HepG2 (cell line): ENCODE data around the gene NTM. TPM values are rescaled to one million over a fixed set of nuclear protein-coding genes. Genes with fewer than 3 reads are reported as not detected.
A peak's percentile ranks its signal among the peaks of the same experiment; 100 is the strongest.

Experiments used
- ATAC-seq: fragments of 200-7000 bp; cut with Tn5 transposase; 3 replicates; pipeline ENCODE4 v1.9.1; 2020; ENCODE audit warnings: mild to moderate bottlenecking, moderate library complexity
- BruUV-seq: library from RNA; stranded (reverse); fragments of 400-500 nt; replicated peaks from 2 replicates; lab custom pipeline; 2021; lab: Mats Ljungman, UMichigan
- CTCF ChIA-PET: fragments of 300-600 bp; formaldehyde crosslinking; extraction: SDS; loops from one replicate; lab custom pipeline; 2021; ENCODE audit warnings: low total read pairs, inconsistent platforms, low intra/inter-chr PET ratio; lab: Yijun Ruan, JAX
- POLR2A ChIA-PET: fragments of 350-600 bp; sonication (Branson Sonifier 250); formaldehyde crosslinking; loops from one replicate; lab custom pipeline; 2020; ENCODE audit warnings: antibody characterized with exemption, inconsistent platforms; lab: Yijun Ruan, JAX
- DNase-seq: peaks from one replicate; pipeline ENCODE4 v3.0.0-alpha.2; 2015; ENCODE audit warnings: low spot score
- FAIRE-seq: peaks from 3 replicates; lab custom pipeline; 2011; peaks lifted over from hg19 to GRCh38; lab: Jason Lieb, UNC
- H2AFZ ChIP-seq: one replicate; pipeline ENCODE4 v1.6.1; 2011; ENCODE audit warnings: low read length, inconsistent platforms
- H3K27ac ChIP-seq: fragments of 300-600 bp; 3 replicates; pipeline ENCODE4 v1.8.0; 2011; ENCODE audit warnings: mixed run types, mild to moderate bottlenecking, mixed read lengths, low read length, inconsistent platforms; ENCODE audit not compliant: insufficient read depth; ENCODE audit errors: extremely low read length
- H3K27me3 ChIP-seq, 2 experiments: fragments of 200-600 bp in 1 of 2; 2 replicates in 1 of 2; 3 replicates in 1 of 2; pipeline versions ENCODE4 v1.6.0 to v1.8.0; 2011; ENCODE audit warnings: low read length in 2 of 2, mild to moderate bottlenecking in 2 of 2, moderate library complexity in 2 of 2, inconsistent platforms in 1 of 2; ENCODE audit not compliant: insufficient read depth in 2 of 2, control insufficient read depth in 1 of 2
- H3K36me3 ChIP-seq, 2 experiments: fragments of 200-600 bp in 1 of 2; replicated peaks in 1 of 2; 2 replicates in 1 of 2; 3 replicates in 1 of 2; pipeline versions ENCODE4 v1.5.1 to v1.8.0; 2011; ENCODE audit warnings: low read length in 2 of 2, inconsistent platforms in 1 of 2; ENCODE audit not compliant: insufficient read depth in 2 of 2, control insufficient read depth in 1 of 2
- H3K4me1 ChIP-seq: 2 replicates; pipeline ENCODE4 v1.5.1; 2012; ENCODE audit warnings: low read length, inconsistent platforms; ENCODE audit not compliant: insufficient read depth
- H3K4me2 ChIP-seq: 2 replicates; pipeline ENCODE4 v1.6.0; 2011; ENCODE audit warnings: low read depth, low read length, inconsistent platforms
- H3K4me3 ChIP-seq, 3 experiments: fragments of 200-600 bp in 1 of 3; sonication (generic), shearing (Covaris generic) in 1 of 3; replicated peaks in 1 of 3; 2 replicates each; pipeline ENCODE4 v1.5.1; 2011 to 2016; ENCODE audit warnings: low read length in 3 of 3, inconsistent platforms in 2 of 3, low read depth in 2 of 3, mild to moderate bottlenecking in 2 of 3, control low read depth in 1 of 3, mixed read lengths in 1 of 3; ENCODE audit not compliant: insufficient read depth in 1 of 3
- H3K79me2 ChIP-seq: one replicate; pipeline ENCODE4 v1.6.1; 2011; ENCODE audit warnings: low read length, inconsistent platforms; ENCODE audit not compliant: insufficient read depth
- H3K9ac ChIP-seq: 2 replicates; pipeline ENCODE4 v1.6.0; 2011; ENCODE audit warnings: mild to moderate bottlenecking, low read depth, low read length, inconsistent platforms; ENCODE audit not compliant: insufficient read depth
- H3K9me3 ChIP-seq: 2 replicates; pipeline ENCODE4 v1.5.1; 2012; ENCODE audit warnings: mild to moderate bottlenecking, low read length
- H4K20me1 ChIP-seq: 2 replicates; pipeline ENCODE4 v1.6.0; 2011; ENCODE audit warnings: inconsistent platforms, mild to moderate bottlenecking, low read length, moderate library complexity; ENCODE audit not compliant: insufficient read depth
- ADNP ChIP-seq: sonication (generic); formaldehyde crosslinking; IDR thresholded peaks from 2 replicates; pipeline ENCODE4 v1.4.0; 2020; ENCODE audit warnings: missing genetic modification reagents
- CCDC6 ChIP-seq: sonication (generic); formaldehyde crosslinking; IDR thresholded peaks from 2 replicates; pipeline ENCODE4 v1.8.1; 2022; ENCODE audit warnings: mild to moderate bottlenecking, missing genetic modification reagents, moderate library complexity
- FOSL2 ChIP-seq: sonication (generic); formaldehyde crosslinking; IDR thresholded peaks from 2 replicates; pipeline ENCODE4 v1.4.0; 2020; ENCODE audit warnings: missing genetic modification reagents
- MAFK ChIP-seq, 2 experiments: IDR thresholded peaks in 1 of 2; conservative IDR thresholded peaks in 1 of 2; 2 replicates each; pipeline ENCODE4 v1.6.1; 2011; ENCODE audit warnings: improper control_type of control experiment in 2 of 2, low read length in 2 of 2
- TBX3 ChIP-seq: fragments of 450-650 bp; IDR thresholded peaks from 2 replicates; pipeline ENCODE4 v1.6.1; 2017; ENCODE audit warnings: antibody characterized with exemption, mild to moderate bottlenecking, inconsistent platforms, borderline replicate concordance
- ZNF619 ChIP-seq: sonication (generic); formaldehyde crosslinking; IDR thresholded peaks from 2 replicates; pipeline ENCODE4 v1.4.0; 2020; ENCODE audit warnings: mild to moderate bottlenecking, missing genetic modification reagents
- WGBS: methylation state at CpG from one replicate; pipeline ENCODE4 v1.1.6; 2017; ENCODE audit warnings: low lambda C conversion rate; 5-methylcytosine and 5-hydroxymethylcytosine counted together
- in situ Hi-C: cut with HindIII; loops from 2 replicates; pipeline ENCODE4 v1.10.0; 2017; ENCODE audit warnings: low pct_unique_long_range_greater_than_20kb; ENCODE audit not compliant: extremely low pct_ligation_motif_present
- intact Hi-C: fragments of 100-400 bp; cut with micrococcal nuclease; formaldehyde crosslinking; loops from one replicate; pipeline ENCODE4 v1.10.0; 2022; ENCODE audit not compliant: unreplicated experiment
- polyA plus RNA-seq, 8 experiments: library from polyadenylated mRNA; depleted of rRNA in 3 of 8; stranded (reverse) in 7 of 8; unstranded in 1 of 8; fragments of >200 nt; fragmentation: Illumina TruSeq in 4 of 8; extraction: Trizol in 4 of 8; gene quantifications; 2 replicates each; pipeline versions ENCODE4 v1.2.1 to v1.2.3, GENCODE V29; 2011 to 2016; ENCODE audit warnings: low read depth in 4 of 8, missing spikeins in 1 of 8, mixed read lengths in 1 of 8; ENCODE audit not compliant: insufficient read depth in 1 of 8
- total RNA-seq, 5 experiments: library from RNA; depleted of rRNA; stranded (reverse); fragments of >200 nt; fragmentation: Illumina TruSeq; extraction: Trizol; gene quantifications; 2 replicates each; pipeline ENCODE4 v1.2.3, GENCODE V29; 2016; ENCODE audit warnings: low read depth in 1 of 5
- TF ChIP-seq, protein P1 (sequence below), 2 experiments: sonication (generic) in 1 of 2; formaldehyde crosslinking in 1 of 2; IDR thresholded peaks; 2 replicates each; pipeline versions ENCODE4 v1.4.0 to v1.6.1; 2016 to 2020; ENCODE audit warnings: borderline replicate concordance in 1 of 2, low read depth in 1 of 2, mild to moderate bottlenecking in 1 of 2, missing genetic modification reagents in 1 of 2
- TF ChIP-seq, protein P2 (sequence below): sonication (generic); formaldehyde crosslinking; conservative IDR thresholded peaks from 2 replicates; pipeline ENCODE4 v1.8.1; 2023; ENCODE audit warnings: missing genetic modification reagents
- TF ChIP-seq, protein P3 (sequence below): sonication (generic); formaldehyde crosslinking; IDR thresholded peaks from 2 replicates; pipeline ENCODE4 v1.8.0; 2022; ENCODE audit warnings: missing genetic modification reagents, low read depth, mild to moderate bottlenecking, borderline replicate concordance
- TF ChIP-seq, protein P4 (sequence below): IDR thresholded peaks from 2 replicates; pipeline ENCODE4 v1.6.1; 2018; ENCODE audit warnings: missing genetic modification reagents
- TF ChIP-seq, protein P5 (sequence below): sonication (generic); formaldehyde crosslinking; IDR thresholded peaks from 2 replicates; pipeline ENCODE4 v1.4.0; 2020; ENCODE audit warnings: mild to moderate bottlenecking, missing genetic modification reagents
- TF ChIP-seq, protein P6 (sequence below): sonication (generic); IDR thresholded peaks from 2 replicates; pipeline ENCODE4 v1.6.1; 2016; ENCODE audit warnings: low read depth, borderline replicate concordance

The NTM gene
- total and polyA plus RNA-seq, 2 of the 13 experiments (the other 11 are each of a cell fraction or from before 2014, with no cell fraction given) = not detected

DNA sequence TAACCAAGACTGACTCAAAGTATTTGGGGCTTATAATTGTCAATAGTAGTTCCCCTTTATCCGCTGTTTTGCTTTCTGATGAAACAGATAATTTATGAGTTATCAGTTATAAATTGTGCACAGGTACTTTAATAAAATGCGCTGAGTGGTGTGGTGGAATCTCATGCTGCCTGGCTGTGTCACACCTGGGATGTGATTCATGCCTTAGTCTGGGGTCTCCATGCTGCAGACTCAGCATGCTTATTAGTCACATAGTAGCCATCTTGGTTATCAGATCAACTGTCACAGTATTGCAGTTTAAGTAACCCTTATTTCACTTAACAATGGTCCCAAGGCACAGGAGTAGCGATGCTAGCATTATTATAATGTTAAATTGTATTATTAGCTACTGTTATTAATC lies 995.2 kb downstream of the NTM start (continued):
- TF ChIP-seq ADNP (CRISPR knock-in tag) = no peak
- TF ChIP-seq FOSL2 (CRISPR knock-in tag) = no peak
- TF ChIP-seq, protein P1, sequence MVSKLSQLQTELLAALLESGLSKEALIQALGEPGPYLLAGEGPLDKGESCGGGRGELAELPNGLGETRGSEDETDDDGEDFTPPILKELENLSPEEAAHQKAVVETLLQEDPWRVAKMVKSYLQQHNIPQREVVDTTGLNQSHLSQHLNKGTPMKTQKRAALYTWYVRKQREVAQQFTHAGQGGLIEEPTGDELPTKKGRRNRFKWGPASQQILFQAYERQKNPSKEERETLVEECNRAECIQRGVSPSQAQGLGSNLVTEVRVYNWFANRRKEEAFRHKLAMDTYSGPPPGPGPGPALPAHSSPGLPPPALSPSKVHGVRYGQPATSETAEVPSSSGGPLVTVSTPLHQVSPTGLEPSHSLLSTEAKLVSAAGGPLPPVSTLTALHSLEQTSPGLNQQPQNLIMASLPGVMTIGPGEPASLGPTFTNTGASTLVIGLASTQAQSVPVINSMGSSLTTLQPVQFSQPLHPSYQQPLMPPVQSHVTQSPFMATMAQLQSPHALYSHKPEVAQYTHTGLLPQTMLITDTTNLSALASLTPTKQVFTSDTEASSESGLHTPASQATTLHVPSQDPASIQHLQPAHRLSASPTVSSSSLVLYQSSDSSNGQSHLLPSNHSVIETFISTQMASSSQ (IDR thresholded peaks at IDR 0.05; ENCODE audit: low read depth) = no peak
- TF ChIP-seq, protein P1 (CRISPR knock-in tag; IDR thresholded peaks at IDR 0.05; ENCODE audit: borderline replicate concordance) = no peak
- TF ChIP-seq, protein P2, sequence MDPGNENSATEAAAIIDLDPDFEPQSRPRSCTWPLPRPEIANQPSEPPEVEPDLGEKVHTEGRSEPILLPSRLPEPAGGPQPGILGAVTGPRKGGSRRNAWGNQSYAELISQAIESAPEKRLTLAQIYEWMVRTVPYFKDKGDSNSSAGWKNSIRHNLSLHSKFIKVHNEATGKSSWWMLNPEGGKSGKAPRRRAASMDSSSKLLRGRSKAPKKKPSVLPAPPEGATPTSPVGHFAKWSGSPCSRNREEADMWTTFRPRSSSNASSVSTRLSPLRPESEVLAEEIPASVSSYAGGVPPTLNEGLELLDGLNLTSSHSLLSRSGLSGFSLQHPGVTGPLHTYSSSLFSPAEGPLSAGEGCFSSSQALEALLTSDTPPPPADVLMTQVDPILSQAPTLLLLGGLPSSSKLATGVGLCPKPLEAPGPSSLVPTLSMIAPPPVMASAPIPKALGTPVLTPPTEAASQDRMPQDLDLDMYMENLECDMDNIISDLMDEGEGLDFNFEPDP (CRISPR knock-in tag) = no peak
- TF ChIP-seq, protein P3, sequence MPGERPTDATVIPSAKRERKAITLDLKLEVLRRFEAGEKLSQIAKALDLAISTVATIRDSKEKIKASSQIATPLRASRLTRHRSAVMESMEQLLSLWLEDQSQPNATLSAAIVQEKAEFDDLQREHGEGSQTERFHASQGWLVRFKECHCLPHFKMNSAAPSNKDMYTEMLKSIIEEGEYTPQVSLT (CRISPR knock-in tag) = no peak
- TF ChIP-seq ZNF619 = no peak

DNA sequence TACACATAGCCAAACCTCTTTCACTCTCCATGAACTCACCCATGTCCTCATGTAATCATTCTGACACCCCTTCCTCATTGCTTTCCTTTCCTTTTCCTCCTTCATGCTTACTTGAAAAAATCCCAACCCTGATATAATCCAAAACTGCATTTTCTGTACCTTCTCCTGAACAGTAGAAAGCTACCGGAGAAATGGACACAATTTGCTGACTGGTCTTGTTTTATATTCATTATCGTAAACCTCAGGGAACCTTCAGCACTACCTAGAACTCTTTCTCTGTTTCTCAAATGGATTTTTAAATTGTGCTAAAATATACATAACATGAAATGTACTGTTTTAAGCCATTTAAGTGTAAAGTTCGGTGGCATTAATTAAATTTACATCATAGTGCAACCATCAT lies 996.9 kb downstream of the NTM start:
- H3K4me2 ChIP-seq = no peak overlapping the region
- H3K9me3 ChIP-seq = peaks cover 31% of the 10 kb centered on the region
- H4K20me1 ChIP-seq = no peaks in the 10 kb centered on the region
- intact Hi-C loops = no loop called here
- H3K4me1 ChIP-seq = no peaks in the 10 kb centered on the region
- no peak overlapping the region for H3K9ac ChIP-seq
- DNase-seq (no peak), ATAC-seq (no peak), FAIRE-seq (no peak)
- H3K4me3 ChIP-seq = no peak overlapping the region
- H3K79me2 ChIP-seq = no peaks in the 10 kb centered on the region
- in situ Hi-C loops = no loop called here
- H2AFZ ChIP-seq = no peak overlapping the region
- ChIA-PET CTCF (no interaction called here), POLR2A (no interaction called here)
- WGBS = 0% methylated on average over 3 of the region's 3 CpGs
- H3K36me3 ChIP-seq = no peaks in the 10 kb centered on the region
- H3K27ac ChIP-seq = no peak overlapping the region
- no TSS peak for BruUV-seq
- no peaks in the 10 kb centered on the region for H3K27me3 ChIP-seq
- TF ChIP-seq, protein P4, sequence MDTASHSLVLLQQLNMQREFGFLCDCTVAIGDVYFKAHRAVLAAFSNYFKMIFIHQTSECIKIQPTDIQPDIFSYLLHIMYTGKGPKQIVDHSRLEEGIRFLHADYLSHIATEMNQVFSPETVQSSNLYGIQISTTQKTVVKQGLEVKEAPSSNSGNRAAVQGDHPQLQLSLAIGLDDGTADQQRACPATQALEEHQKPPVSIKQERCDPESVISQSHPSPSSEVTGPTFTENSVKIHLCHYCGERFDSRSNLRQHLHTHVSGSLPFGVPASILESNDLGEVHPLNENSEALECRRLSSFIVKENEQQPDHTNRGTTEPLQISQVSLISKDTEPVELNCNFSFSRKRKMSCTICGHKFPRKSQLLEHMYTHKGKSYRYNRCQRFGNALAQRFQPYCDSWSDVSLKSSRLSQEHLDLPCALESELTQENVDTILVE (CRISPR knock-in tag) = no peak
- TF ChIP-seq MAFK (conservative IDR thresholded peaks at IDR 0.05 in 1 of 2, IDR thresholded peaks at IDR 0.05 in 1 of 2; ENCODE audit: low read length in 2 of 2) = peak; percentile 24 to 65; a peak in 3 of 4 replicates
- TF ChIP-seq, protein P5, sequence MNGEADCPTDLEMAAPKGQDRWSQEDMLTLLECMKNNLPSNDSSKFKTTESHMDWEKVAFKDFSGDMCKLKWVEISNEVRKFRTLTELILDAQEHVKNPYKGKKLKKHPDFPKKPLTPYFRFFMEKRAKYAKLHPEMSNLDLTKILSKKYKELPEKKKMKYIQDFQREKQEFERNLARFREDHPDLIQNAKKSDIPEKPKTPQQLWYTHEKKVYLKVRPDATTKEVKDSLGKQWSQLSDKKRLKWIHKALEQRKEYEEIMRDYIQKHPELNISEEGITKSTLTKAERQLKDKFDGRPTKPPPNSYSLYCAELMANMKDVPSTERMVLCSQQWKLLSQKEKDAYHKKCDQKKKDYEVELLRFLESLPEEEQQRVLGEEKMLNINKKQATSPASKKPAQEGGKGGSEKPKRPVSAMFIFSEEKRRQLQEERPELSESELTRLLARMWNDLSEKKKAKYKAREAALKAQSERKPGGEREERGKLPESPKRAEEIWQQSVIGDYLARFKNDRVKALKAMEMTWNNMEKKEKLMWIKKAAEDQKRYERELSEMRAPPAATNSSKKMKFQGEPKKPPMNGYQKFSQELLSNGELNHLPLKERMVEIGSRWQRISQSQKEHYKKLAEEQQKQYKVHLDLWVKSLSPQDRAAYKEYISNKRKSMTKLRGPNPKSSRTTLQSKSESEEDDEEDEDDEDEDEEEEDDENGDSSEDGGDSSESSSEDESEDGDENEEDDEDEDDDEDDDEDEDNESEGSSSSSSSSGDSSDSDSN (CRISPR knock-in tag) = no peak
- no peak for TF ChIP-seq TBX3
- no peak for TF ChIP-seq CCDC6
- TF ChIP-seq, protein P6, sequence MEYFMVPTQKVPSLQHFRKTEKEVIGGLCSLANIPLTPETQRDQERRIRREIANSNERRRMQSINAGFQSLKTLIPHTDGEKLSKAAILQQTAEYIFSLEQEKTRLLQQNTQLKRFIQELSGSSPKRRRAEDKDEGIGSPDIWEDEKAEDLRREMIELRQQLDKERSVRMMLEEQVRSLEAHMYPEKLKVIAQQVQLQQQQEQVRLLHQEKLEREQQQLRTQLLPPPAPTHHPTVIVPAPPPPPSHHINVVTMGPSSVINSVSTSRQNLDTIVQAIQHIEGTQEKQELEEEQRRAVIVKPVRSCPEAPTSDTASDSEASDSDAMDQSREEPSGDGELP = no peak
